HG03280 (cell line): ENCODE results near the gene LPIN1.

Experiments
- ATAC-seq: cut with Tn5 transposase; IDR thresholded peaks from one replicate; pipeline ENCODE4 v1.9.1; 2021; ENCODE audit warnings: mild to moderate bottlenecking, moderate library complexity; ENCODE audit not compliant: unreplicated experiment

Gene LPIN1

DNA sequence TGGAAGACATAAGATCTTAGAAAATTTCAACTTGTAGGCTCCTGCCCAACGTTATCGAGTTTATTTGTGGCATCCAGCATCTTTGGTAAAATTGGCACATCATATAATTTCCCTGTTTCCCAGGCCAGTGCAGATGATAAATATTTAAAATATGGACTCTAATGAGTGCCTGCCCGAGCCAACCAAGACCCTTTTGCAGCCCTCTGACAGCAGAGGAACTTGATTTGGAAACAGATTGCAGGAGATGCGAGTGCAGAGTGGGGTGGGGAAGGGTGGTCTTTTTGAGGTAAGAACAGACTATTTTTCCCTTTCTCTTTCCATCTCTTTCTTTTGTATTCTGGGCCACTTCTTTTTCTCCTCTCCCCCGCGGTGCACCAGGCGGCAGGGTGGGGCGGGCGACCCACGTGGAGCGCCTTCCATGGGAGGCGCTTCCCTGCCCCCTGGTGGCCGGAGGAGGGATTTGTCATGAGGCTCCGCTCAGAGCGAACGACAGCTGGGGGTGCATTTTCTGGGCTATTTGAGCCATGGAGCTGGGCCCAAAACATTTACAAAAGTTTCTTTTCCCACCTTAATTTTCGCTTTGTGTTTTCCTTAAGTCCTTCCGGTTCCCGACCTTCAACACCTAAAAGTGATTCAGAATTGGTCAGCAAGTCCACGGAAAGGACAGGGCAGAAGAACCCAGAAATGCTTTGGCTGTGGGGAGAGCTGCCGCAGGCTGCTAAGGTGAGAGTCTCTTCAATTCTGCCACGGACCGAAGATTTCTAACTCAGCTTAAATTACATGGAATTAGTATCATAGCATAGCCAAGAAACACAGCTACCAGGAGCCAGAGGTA is 32.7 kb downstream of the LPIN1 start:
- ATAC-seq: peak; percentile 90

DNA sequence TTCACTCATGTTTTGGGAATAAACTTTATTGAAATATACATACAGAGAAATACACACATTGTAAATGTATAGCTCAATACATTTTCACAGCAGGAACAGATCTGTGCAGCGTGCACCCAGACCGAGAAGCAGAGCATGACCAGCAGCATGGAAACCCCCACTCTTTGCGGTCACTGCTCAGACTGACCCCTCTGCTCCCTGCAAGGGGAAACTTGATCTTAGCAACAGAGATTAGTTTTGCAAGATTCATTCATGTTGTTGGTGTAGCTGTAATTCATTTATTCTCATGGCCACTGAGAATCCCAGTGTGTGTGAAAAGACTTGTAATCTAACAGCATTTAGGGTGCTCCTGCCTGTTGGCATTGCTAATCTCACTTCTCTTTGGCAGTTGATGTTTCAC is 35.2 kb downstream of the LPIN1 start:
- ATAC-seq: no peak

DNA sequence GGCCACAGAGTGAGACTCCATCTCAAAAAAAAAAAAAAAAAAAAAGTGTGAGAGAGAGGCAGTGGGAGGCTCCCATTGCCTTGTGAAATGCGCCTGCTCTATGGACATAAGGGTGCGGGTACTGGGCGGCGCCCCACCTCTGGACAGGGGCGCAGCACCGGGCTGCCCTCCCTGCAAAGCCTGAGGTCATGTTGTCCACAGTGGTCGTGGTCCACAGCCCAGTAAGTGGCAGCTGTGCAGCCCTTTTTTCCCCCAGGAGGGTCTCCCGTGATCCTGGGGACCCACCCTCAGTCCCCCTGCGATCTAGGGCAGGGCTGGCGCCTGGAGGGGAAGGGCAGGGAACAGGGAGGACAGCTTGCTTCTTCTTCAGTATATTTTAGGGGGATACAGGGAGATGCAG is 37.8 kb downstream of the LPIN1 start:
- no peak for ATAC-seq

DNA sequence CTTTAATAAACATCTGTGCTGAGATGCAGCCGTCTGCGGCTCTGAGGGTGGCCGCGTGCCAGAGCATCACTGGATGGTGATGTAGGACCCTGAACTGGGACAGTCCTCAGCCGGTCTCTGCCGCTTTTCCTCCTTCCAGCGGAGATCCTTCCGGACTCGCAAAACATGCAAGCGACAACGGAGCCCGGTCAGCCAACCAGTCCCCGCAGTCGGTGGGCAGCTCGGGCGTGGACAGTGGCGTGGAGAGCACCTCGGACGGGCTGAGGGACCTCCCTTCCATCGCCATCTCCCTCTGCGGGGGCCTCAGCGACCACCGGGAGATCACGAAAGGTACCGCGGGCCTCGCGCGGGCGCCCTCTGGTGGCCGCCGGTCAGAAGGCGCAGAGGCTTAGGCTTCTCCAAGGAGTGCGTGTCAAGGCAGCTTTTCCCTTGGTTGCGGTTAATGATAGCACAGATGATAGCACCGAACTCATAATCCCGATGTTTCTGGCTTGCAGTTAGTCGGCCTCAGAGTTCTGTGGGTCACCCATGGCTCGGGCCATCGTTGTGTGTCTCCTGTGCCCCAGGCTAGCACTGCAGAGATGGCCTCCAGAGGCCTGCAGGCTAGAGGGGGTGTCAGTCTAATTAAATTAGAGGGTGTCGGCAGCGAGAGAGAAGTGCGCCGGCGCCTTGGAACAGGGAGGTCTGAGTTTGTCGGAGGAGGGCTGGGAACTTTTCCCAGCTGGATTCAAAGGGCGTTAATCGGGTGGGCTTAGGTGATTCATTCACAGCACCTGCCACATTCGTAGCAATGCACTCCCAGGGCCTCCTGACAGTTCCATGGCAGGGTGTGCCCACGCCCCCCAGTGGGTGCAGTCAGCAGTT is 38.5 kb downstream of the LPIN1 start:
- no peak for ATAC-seq

DNA sequence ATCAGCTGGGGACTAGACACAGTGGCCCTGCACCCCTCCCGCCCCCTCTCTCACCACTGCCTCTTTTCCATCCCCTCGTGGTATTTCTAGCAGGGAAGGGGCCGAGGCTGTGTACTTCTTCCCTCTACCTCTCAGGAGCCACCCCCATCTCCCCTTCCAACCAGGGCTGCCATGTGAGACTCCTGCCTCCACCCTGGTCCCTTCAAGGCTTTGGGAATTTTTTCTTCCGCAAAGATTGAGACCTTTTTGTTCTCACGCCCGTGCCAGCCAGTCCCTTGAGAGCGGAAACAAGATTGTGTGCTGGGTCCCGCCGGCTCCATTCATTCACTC is 39.1 kb downstream of the LPIN1 start:
- ATAC-seq: no peak

DNA sequence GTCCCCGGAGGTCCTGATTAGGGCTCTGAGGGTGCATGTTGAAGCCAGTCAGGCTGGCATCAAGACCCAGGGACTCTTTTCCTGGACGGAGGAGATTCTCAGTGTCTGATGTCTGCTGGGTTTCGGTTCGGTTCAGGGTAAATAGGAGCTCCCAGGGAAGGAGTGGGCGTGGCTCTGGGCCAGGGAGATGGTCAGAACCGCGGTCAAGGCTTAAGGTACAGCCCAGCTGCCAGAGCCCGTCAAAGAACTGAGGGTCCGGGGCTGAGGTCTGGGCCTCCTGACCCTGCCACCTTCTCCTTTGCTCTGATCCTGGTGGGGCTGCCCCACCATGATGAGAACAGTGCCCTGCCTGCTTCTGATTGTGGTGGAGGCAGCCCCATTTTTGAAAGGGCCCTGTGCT is 39.8 kb downstream of the LPIN1 start:
- no peak for ATAC-seq

DNA sequence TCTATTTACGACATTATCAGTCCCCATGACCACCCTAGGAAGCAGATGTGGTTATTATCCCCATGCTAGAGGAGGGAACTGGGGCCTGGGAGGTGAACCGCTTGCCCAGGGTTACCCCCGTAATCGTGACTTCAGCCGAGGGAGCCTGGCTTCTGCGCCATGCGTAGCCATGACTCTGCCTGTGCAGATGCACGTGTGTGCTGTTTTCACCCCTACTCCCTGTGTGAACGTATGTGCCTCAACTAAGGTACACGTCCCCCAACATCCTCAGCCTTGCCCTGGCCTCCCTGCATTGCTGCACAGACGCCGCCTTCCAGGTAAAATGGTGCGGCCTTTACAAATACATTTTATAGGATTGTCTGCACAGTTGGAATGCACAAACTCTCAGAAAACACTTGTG is 40.2 kb downstream of the LPIN1 start:
- no peak for ATAC-seq

DNA sequence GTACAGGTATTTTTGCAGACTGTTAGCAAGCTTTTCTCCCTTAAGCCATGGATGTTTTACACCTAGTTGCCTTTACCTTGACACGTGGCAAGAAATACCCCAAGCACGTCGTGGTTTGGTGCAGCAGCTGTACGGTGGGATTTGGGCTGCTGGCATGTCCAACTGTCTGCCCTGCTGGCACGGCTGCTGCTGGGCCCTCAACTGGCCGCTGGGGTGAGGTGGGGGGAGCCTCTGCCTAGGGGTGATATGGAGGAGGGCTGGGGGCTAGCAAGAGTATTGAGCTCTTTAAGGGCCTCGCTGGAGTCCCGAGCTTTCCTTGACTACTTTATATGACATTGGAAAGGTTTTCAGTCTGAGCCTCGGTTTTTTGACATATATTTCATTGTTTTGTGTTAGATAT is 41.6 kb downstream of the LPIN1 start:
- no peak for ATAC-seq

DNA sequence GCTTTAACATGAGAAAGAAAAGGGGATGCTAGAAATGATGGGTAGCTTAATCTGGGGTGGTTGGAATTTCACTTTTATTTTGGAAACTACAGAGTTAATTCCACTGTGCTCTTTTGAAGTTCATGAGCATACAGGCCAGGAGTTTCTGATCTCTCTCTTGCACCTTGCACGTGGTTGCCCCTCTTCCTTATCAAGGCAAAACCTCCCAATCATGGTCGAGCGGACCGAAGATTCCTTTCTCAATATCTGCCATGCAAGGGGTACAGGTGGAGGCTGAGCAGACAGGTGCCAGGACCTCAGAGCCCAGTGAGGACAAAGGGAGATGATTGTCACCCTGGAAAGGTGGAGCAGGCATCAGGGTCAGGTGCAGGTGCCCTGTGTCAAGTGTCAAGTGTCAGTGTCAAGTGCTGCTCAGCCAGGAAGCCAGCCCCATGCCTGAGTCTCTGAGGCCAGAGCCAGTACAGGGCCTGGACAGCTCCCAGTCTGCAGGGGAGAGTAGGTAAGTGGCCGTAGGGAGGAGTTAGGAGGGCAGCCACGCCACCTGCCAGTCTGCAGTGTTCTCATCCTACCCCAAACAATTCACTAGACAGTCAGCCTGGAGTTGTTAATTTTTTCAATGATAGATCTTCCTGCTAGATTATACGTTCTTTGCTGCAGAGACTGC is 42.2 kb downstream of the LPIN1 start:
- no peak for ATAC-seq

DNA sequence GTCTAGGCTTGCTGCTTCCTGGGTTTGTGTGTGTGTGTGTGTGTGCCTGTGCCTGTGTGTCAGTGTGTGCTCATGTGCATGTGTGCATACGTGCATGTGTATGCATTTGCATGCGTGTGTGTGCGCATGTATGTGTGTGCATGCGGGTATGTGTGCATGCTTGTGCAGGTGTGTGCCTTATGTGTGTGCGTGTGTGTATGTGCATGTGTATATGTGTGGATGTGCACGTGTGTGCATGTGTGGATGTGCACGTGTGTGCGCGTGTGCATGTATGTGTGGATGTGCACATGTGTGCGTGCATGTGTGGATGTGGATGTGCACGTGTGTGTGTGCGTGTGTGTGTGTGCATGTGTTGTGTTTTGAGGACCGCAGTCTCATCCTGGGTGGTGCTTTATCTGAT is 42.8 kb downstream of the LPIN1 start:
- no peak for ATAC-seq

DNA sequence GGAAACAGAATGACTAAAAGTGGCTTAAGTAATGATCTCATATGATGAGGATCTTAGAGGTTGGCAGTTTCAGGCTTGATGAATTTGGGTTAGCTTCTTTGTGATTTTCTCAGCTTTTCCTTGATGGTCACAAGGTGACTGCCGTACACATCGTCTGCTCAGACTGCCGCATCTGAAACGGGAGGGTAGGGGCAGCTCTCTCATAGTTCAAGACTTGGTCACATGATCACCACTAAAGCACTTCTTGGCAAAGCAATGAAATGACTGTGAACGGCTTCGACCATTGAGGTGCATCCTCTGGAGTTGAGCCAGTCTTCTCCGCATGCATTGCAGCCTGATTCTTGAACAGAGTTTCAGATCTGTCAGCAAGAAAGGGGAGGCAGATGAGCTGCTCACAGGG is 43.8 kb downstream of the LPIN1 start:
- no peak for ATAC-seq

DNA sequence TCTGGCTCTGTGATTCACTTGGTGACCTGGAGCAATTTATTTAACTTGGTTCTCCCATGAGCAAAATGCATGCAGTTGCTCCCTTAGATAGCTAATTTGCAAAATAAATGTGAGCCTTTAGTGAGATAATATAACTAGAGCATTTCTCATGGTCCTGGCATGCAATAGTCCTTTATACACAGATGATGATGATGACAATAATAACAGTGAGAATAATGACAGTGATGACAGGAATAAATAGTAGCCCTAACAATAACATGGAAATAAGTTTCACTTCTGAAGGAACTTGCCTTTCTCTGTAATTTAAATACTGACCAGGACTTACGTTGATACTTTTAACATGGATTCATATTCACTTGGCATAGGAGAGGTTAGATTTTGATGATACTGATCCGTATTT is 49.2 kb downstream of the LPIN1 start:
- ATAC-seq: no peak

DNA sequence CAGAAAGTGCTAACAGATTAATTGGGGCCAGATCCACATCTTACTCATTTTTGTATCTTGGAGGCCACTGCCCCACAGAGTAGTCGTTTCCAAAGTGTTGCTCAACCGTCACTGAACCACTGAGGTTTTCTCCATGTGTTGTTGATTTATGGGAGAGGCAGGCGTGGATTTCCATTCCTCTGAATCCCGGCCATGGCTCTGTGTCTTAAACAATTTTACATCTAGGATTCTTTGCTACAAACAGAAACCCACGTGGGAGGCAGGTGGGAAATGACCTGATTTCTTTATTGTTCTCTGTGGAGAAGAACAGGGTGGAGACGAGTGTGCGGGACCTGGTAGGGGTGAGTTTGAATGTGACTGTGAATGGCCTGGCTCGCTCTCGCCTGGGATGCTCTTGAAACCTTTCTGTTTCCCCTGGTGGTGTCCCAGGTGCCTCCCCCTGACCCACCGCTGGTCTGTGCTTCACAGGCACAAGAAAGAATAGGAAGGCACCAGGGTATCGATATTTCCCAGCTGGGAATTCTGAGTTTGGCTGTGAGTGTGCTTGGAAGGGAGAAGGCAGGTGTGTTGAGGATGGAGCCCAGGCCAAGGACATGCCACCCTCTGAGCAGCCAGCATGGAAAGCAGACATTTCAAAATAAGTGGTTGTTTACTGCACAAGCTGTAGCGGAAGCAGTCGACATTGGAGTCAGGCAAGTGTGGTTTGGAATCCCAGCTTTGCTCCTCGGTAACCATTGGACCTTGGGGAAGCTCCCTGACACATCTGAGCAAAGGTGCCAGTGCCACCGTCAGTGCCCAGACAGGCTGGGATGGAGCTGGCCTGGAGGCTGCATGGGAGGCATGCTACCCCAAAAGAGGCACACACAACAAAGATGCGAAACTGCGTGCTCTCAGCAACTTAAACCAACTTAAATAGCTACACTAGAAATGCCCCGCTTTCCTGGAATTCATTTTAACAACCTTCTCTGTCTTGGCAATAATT is 50.0 kb downstream of the LPIN1 start:
- no peak for ATAC-seq

DNA sequence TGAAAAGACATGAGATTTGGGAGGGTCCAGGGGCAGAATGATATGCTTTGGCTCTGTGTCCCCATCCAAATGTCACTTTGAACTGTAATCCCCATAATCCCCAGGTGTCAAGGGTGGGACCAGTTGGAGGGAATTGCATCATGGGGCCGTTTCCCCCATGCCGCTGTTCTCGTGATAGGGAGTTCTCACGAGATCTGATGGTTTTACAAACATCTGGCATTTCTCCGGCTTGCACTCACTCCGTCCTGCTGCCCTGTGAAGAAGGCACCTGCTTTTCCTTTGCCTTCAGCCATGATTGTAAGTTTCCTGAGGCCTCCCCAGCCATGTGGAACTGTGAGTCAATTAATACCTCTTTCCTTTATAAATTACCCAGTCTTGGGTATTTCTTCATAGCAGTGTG is 51.4 kb downstream of the LPIN1 start:
- no peak for ATAC-seq

DNA sequence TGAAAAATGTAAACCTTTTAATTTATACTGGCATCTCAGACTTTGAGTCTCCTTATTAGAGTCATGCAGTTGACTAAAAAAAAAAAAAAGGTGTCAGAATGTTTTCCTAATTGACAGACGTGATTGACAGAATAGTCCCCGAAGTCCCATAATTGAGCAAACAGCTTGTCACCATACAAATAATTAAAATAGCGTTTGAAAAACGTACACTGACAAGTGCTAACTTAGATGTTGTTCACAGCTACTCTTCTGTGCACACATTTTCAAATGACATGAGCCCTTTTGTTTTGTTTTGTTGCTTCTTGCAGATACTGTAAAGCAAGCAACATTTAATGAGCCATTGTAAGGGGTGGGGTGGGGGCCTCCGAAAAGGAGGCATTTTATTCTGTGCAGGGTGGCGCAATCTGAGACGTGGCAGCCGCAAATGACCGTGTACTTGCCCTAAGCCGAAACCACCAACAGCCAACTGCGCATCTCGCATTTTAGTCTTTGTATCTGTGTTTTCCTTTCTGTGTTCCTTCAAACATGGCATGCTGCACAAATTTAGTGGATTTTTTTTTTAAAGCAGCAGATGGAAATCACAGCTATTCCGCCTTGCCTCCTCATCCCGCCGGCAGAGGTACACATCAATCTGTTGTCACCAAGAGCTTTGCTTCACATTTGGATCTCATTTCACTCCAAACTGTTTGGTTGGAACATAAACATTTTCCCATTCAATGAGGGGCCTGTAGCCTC is 52.4 kb downstream of the LPIN1 start:
- ATAC-seq: no peak

DNA sequence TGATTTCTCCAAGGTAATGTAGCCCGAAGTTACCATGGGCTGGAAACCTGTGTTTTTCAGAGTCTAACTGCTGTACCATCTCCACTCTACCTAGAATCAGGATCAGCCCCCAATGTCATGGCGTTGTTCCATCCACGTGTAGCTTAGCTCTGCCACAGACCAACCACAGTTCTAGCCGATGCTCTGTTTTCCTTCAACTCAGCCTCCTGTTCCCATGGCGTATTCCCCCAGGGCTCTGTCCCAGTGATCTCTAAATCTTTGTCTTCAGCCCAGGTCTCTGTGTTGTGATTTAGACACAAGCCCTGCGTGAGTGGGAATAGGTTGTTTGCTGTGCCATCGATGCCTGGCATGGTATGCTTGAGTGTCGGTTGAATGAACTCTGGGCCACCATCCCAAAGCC is 53.4 kb downstream of the LPIN1 start:
- no peak for ATAC-seq

DNA sequence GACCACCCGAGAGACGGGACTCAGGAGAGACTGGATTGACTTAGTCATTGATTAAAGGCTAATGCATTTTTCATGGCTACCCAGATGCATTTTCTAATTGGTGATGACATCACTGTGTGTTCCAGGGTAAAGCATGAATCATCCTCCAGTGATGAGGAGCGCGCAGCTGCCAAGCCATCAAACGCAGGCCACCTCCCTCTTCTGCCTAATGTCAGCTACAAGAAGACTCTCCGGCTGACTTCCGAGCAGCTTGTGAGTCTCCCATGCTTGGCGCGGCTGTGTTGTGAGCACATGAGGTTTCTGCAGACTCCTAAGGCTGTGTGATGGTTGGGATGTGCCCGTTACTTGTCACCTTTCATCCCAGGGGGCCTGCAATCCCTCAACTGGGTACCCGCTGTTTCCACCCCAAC is 56.4 kb downstream of the LPIN1 start:
- ATAC-seq: no peak

DNA sequence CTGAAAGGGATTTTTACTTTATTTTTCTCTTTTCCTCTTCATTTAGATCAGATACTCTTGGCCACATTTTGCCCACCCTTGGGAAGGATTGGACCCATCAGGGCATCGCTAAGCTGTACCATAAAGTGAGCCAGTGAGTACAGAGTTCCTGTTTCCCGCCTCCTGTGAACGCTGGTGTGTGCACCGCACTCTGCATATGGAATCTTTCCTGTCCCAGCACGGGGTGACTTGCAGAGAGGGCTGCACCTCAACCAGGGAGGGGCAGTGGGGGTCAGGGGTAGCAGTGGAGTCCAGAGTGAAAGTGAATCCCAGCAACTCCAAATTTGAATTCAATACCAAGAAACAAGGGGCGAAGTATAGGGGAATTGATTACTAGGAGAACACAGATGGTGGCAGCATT is 58.6 kb downstream of the LPIN1 start:
- no peak for ATAC-seq

DNA sequence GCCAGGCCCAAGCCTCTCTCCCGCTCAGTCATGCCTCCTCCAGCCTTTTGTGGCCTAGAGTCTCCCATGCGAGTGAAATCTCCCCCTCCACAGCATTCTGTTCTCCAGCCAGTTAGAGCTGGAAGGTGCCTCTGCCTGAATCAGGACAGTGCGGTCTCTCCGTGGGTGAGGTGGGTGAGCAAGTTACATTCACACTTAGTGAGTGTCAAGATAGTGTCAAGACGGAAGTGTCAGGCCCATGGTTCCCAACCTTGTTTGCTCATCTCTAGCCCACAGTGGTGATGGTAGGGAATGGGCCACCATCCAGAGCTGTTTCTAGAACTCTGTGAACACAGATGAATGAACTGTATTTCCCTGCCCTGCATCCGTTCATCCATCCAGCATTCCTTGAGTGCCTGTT is 59.5 kb downstream of the LPIN1 start:
- ATAC-seq: no peak
